Stimulated activated CD4-positive, alpha-beta T cell treated with anti-CD3 and anti-CD28 coated beads, Interleukin-4, amount 100 ng/mL, for 24 hours (primary cell): ENCODE results near the gene CHN1.

Source experiments
- DNase-seq: peaks from one replicate; pipeline ENCODE4 v3.0.0-alpha.2; 2020

Gene CHN1

GRCh38 chr2:175004980-175005732 lies at the start of gene CHN1:
Gene CHN1, minus strand, starts transcription at chr2:175005381. Its CDS starts 469 bp downstream, at chr2:175004912.
- peak; percentile 64 for DNase-seq

GRCh38 chr2:175054340-175054739 lies 49.2 kb upstream of the CHN1 start:
- DNase-seq: no peak

GRCh38 chr2:175049661-175050060 lies 44.5 kb upstream of the CHN1 start:
- DNase-seq: no peak

- DNase-seq: no peak
Measured at GRCh38 chr2:175048275-175048674, 43.1 kb upstream of the CHN1 start.

GRCh38 chr2:175039490-175039889 lies 34.3 kb upstream of the CHN1 start:
- no peak for DNase-seq

- no peak for DNase-seq
Measured at GRCh38 chr2:175039031-175039430, 33.9 kb upstream of the CHN1 start.

- DNase-seq: no peak
Measured at GRCh38 chr2:175037941-175038340, 32.8 kb upstream of the CHN1 start.

- no peak for DNase-seq
Measured at GRCh38 chr2:175036582-175037018, 31.4 kb upstream of the CHN1 start.

GRCh38 chr2:175035806-175036205 lies 30.6 kb upstream of the CHN1 start:
- no peak for DNase-seq

- no peak for DNase-seq
Measured at GRCh38 chr2:175034716-175035115, 29.5 kb upstream of the CHN1 start.

GRCh38 chr2:175030380-175031271 lies 25.4 kb upstream of the CHN1 start:
- no peak for DNase-seq

GRCh38 chr2:175027755-175028154 lies 22.6 kb upstream of the CHN1 start:
- no peak for DNase-seq

GRCh38 chr2:175026385-175026784 lies 21.2 kb upstream of the CHN1 start:
- DNase-seq: no peak

- DNase-seq: no peak
Measured at GRCh38 chr2:175025946-175026345, 20.8 kb upstream of the CHN1 start.

- no peak for DNase-seq
Measured at GRCh38 chr2:175025233-175025632, 20.1 kb upstream of the CHN1 start.

GRCh38 chr2:175022923-175023322 lies 17.7 kb upstream of the CHN1 start:
- DNase-seq: no peak

- no peak for DNase-seq
Measured at GRCh38 chr2:175019566-175020327, 14.6 kb upstream of the CHN1 start.

- DNase-seq: no peak
Measured at GRCh38 chr2:175017618-175018414, 12.6 kb upstream of the CHN1 start.

- no peak for DNase-seq
Measured at GRCh38 chr2:175015340-175015739, 10.2 kb upstream of the CHN1 start.

GRCh38 chr2:175012516-175012915 lies 7.3 kb upstream of the CHN1 start:
- DNase-seq: no peak

- no peak for DNase-seq
Measured at GRCh38 chr2:175011505-175011904, 6.3 kb upstream of the CHN1 start.

- no peak for DNase-seq
Measured at GRCh38 chr2:175010848-175011254, 5.7 kb upstream of the CHN1 start.
